HTR-8/SVneo (cell line): Measurements from ENCODE around the gene PYROXD2.

Source experiments
- DNase-seq: peaks from one replicate; pipeline ENCODE4 v3.0.0; 2011; ENCODE audit warnings: low spot score, mixed read lengths; ENCODE audit not compliant: insufficient read length
- FAIRE-seq: peaks from 2 replicates; lab custom pipeline; 2011; peaks lifted over from hg19 to GRCh38; lab: Jason Lieb, UNC

The PYROXD2 gene

GRCh38 chr10:98417481-98417959, 2.5 kb upstream of the PYROXD2 start:
- FAIRE-seq (no peak), DNase-seq (no peak)

- DNase-seq (no peak), FAIRE-seq (no peak)
Measured at GRCh38 chr10:98416606-98417388, 1.8 kb upstream of the PYROXD2 start.

GRCh38 chr10:98415731-98416119, 743 bp upstream of the PYROXD2 start:
- DNase-seq (no peak), FAIRE-seq (no peak)

DNA sequence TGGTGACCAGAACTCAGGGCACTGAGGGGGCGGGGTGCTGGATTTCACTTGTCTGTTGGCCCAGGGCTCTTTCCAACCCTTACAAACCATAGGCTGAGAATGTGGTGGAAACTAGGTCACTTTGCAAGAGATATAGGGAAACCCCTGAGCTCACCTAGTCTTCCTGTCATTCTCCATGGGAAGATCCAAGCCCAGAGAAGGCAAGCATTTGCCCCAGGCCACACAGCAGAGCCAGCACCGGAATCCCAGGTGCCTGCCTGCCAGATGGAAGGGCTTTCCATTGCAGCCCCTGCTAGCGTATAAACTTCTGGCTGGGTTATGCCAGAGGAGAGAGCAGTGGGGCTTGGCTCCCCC, 427 bp downstream of the PYROXD2 start:
- DNase-seq: no peak
- no peak for FAIRE-seq

- DNase-seq: no peak
- no peak for FAIRE-seq
Measured at GRCh38 chr10:98411768-98412167, 3.2 kb downstream of the PYROXD2 start.

- no peak for FAIRE-seq
- DNase-seq: no peak
Measured at GRCh38 chr10:98411166-98411565, 3.8 kb downstream of the PYROXD2 start.

DNA sequence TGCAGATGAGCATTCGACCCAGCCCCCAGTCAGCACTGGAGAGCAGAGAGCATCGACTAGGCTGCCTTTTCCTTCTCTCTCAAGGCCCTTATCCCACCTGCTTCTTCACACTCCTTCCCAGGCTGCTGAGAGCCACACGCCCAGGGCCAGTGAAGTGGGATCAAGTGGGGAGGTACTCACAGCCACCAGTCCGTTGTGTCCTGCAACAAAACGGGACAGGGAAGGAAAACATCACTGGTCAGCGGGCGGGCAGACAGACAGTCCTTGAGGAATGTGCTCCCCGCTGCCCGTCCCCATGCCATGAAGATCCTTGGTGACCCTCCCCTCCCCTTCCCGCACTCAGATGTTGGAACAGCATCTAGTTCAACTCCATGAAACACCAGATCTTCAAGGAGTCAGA, 4.2 kb downstream of the PYROXD2 start:
- FAIRE-seq (no peak), DNase-seq (no peak)

DNA sequence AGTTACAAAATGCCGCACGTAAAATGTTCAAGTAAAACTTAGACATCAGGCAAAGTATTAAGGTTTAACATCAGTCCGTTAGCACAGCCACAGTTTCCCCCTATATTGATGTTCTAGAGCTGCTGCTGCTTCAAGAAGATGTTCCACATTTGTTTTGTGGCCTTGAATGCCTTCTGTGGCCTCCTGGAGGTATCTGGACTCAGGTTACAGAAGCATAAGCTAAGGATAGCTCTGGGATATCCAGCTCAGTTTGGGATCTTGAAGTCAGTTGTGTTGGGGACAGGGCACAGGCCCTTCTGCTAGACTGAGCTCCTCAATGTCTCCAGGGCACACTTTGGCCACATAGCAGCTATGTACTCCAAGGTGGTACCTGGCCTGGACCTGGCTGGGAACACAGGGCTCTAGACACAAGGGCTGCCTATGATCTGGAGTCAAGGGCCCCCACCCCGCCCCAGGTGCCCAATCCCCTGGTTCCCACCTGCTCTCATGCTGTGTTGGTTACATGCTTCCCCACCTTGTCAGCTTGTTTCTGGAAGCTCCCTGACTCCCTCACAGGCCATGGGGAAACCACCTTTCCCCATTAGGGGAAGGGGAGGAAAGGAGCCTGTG, 4.7 kb downstream of the PYROXD2 start:
- DNase-seq (no peak), FAIRE-seq (no peak)

- DNase-seq (no peak), FAIRE-seq (no peak)
Measured at GRCh38 chr10:98408799-98409198, 6.2 kb downstream of the PYROXD2 start.

- FAIRE-seq: no peak
Measured at GRCh38 chr10:98407744-98408241, 7.2 kb downstream of the PYROXD2 start.

GRCh38 chr10:98407017-98407743, 7.8 kb downstream of the PYROXD2 start:
- no peak for FAIRE-seq
- no peak for DNase-seq

More at GRCh38 chr10:98407744-98408241, 7.2 kb downstream of the PYROXD2 start:
- DNase-seq: no peak

GRCh38 chr10:98405422-98405821, 9.6 kb downstream of the PYROXD2 start:
- DNase-seq (no peak), FAIRE-seq (no peak)

DNA sequence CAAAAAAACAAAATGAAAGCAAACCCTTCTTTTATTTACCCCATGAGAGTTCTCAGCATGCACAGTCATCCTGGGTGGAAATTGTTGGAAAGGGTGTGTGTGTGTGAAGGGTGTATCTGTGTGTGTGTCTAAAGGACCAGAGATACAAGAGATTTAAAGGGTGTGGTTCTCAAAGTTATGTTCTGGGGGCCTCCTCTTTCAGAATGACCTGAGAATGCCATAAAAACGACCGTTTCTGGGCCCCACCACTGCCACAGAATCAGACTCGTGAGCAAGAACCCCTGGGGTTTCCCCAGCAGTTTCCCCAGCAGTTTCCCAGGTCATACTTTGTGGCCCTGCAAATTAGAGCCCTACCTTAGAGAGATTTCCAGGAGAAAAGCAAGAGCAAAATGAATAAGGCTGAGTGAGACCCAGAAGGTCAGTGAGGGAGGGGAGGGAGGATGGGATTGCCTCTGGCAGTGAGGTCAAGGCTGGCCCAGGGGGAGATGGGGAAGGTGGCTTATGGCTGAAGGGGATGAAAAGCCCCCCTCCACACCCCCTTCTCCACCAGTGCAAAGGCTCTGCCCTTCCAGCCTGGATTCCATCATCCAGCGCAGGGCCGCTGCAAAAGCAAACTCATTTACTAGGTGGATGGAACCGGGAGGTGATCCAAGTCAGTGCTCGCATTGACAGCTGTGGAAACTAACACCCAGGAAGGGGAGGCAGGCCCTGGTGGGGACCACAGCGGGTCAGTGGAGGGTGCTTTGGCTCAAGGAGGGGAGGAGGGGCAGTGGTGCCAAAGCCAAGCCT, 10.2 kb downstream of the PYROXD2 start:
- no peak for FAIRE-seq
- DNase-seq: no peak

DNA sequence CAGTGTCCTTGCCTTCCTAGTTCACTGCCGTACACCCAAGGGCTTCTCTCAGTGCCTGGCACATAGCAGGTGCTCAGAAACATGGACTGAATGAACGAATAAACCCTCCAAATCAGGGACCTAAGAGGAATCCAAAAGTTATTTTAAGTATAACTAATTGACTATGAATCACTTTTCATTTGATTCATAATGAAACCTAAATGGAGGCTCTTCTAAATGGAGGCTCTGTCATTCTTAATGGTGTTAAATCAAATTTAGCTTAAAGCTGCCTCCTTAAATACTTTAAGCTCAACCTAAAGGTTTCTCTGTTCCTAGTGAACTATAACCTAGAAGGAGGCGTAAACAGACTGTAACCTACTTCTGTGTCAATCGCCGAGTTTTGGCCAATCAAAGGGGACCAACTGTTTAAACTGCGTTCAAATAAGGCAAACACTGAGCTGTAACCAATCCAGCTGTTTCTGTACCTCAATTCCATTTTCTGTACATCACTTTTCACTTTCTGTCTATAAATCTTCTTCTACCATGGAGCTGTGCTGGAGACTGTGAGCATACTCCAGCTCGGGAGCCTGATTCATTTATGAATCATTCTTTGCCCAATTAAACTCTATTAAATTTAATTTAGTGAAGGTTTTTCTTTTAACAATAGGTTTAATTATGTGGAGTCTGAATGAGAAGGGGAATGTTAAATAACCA, 11.0 kb downstream of the PYROXD2 start:
- FAIRE-seq (no peak), DNase-seq (no peak)

DNA sequence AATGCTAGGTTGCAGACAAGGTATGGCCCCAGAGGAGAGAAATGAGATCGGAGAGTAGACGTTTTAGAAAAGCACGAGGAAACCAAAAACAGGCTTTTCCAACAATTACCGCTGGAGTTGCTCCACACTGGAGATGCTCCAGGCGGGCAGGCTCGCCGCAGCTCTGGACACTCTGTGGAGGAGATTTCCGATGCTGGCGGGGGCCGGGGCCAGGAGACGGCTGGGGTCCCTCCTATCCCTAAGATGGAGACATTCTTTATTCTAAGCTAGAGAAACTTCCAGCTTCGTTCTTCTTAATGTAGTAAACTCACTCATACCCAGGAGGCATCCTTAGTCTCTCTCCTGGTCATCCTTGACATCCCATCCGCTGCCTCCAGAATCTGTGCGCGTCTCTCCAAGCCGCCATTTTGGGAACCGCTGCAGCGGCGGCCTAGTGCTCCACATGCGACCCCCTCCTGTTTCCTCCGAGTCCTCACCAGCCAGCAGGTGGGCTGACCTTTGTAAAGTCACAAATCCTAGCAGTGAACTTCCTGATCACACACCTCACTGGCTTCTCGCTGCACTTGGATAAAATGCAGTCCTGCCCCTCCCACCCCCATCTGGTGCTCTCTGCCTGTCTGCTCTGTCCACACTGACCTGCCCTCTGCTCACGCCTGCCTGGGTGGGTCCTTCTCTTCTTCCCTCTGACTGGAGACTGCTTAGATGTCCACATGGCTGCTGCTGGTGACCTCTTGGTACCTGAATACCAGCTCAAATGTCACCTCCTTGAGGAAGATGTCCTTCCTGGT, 11.9 kb downstream of the PYROXD2 start:
- DNase-seq (no peak), FAIRE-seq (no peak)

- DNase-seq: no peak
- FAIRE-seq: no peak
Measured at GRCh38 chr10:98402478-98402877, 12.5 kb downstream of the PYROXD2 start.

DNA sequence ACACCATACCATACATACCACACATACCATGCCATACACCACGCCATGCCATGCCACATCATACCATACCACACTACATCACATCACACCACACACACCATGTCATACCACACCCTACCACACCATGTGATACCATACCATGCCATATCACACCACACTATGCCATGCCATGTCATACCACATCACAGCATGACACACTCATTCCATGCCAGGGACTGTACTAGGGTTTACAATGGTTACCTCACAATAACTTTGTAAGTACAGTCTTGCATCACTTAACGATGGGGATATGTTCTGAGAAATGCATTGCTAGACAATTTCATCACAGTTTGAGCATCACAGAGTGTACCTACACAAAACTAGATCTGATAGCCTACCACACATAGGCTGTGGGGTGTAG, 14.5 kb downstream of the PYROXD2 start:
- DNase-seq (no peak), FAIRE-seq (peak; percentile 80)

DNA sequence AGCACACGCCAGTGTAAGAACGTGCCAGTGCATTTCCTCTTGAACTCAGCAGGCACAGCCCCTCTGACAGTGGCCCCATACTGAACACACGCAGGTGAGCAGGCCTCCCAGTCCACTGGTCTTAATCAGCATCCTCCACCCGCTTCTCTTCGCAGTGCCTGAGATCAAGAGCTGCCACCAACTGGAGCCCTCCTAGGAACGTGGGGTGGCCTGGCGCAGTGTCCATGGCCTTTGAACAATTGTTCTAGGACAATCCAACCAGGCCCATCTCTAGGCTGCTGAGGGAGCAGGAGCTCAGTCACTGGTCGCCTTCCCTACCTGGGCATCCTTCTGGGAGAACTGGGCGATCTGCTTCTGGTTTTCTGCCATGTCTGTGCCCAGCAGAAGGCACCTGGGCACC, 15.2 kb downstream of the PYROXD2 start:
- DNase-seq: no peak
- FAIRE-seq: no peak

DNA sequence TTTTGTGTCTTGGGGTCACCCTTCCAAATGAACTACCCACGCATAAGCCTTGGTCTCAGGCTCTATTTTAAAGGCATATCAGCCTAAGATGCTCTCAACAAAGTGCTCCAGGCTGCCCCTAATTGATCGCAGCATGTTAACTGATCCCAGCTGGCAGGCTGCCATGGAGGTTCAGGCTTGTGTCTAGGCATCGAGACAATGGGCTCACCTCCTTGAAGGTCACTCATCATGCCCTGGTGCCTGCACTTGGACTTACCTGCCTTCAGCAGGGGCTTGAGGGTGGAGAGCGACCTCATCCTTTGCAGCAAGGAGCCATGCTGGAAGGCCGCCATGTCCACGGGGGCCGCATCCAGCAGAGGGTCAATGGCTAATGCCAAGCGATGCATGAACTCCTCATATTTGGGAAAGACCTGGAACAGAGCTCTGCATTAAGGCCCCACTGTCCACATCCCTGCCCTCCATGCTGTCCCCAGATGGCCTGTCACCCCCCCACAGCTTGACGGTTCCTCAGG, 17.8 kb downstream of the PYROXD2 start:
- FAIRE-seq: no peak
- DNase-seq: no peak
